ENCODE results near the gene GINS1.

The GINS1 gene

DNA sequence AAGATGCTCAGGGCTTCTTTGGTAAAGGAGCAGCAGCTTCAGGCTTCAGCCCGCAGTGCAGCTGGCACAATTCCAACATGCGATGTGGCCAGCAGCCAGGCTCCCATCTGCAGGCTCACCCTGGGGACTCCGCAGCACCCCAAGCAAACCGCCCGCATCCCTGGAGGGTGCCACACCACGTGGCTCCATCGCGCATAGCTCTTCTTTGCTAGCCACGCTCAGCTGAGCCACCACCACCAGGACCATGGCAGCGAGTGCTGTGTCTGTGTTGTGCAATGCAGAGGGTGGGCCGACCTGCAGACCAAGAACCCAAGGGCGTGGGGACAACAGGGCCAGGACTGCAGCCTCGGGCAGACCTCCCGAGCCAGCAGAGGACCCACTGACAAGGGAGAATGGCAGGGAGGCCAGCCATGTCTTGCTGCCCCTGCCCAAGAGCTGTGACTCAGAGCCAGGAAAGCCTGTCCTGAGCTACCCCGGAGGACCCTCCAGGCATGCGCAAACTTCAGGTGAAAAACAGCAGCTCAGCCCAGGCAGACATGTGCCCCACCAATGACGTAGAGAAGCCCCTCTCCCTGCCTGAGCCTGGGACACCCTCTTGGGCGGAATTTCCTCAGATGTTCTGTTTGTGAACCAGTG lies 87.8 kb downstream of the GINS1 start:
- no peak for DNase-seq (ENCODE audit: low read depth)
- TF ChIP-seq, protein P1, sequence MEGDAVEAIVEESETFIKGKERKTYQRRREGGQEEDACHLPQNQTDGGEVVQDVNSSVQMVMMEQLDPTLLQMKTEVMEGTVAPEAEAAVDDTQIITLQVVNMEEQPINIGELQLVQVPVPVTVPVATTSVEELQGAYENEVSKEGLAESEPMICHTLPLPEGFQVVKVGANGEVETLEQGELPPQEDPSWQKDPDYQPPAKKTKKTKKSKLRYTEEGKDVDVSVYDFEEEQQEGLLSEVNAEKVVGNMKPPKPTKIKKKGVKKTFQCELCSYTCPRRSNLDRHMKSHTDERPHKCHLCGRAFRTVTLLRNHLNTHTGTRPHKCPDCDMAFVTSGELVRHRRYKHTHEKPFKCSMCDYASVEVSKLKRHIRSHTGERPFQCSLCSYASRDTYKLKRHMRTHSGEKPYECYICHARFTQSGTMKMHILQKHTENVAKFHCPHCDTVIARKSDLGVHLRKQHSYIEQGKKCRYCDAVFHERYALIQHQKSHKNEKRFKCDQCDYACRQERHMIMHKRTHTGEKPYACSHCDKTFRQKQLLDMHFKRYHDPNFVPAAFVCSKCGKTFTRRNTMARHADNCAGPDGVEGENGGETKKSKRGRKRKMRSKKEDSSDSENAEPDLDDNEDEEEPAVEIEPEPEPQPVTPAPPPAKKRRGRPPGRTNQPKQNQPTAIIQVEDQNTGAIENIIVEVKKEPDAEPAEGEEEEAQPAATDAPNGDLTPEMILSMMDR (IDR thresholded peaks at IDR 0.05; ENCODE audit: low read depth, low read length, missing control alignments): no peak
- H3K4me3 ChIP-seq (ENCODE audit: low read depth, low read length): no peak overlapping the region

- TF ChIP-seq, protein P1 (IDR thresholded peaks at IDR 0.05; ENCODE audit: low read depth, low read length, missing control alignments): no peak
- DNase-seq (ENCODE audit: low read depth): no peak
- H3K4me3 ChIP-seq (ENCODE audit: low read depth, low read length): no peak overlapping the region
These were observed 88.9 kb downstream of the GINS1 start for GRCh38 chr20:25496165-25496967.

DNA sequence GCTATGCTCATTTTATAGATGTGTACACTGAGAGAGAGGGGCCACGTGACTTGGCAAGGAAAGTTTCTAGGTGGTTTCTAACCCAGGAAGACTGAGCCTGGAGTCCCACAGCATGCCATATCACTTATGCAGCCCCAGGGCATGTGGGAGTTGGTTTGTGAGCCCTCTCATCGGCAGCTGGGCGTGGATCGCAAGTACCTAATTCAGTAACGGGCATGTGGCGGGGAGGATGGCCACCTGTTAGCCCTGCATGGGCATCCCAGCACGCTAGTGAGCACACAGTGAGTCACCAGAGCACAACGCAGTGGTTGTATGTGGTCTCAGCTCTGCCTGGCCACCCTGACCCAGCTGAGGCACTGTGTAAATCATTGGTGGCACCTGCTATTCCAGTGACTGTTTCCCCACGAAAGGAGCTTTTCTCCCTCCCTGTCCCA lies 89.5 kb downstream of the GINS1 start:
- DNase-seq (ENCODE audit: low read depth): no peak

DNA sequence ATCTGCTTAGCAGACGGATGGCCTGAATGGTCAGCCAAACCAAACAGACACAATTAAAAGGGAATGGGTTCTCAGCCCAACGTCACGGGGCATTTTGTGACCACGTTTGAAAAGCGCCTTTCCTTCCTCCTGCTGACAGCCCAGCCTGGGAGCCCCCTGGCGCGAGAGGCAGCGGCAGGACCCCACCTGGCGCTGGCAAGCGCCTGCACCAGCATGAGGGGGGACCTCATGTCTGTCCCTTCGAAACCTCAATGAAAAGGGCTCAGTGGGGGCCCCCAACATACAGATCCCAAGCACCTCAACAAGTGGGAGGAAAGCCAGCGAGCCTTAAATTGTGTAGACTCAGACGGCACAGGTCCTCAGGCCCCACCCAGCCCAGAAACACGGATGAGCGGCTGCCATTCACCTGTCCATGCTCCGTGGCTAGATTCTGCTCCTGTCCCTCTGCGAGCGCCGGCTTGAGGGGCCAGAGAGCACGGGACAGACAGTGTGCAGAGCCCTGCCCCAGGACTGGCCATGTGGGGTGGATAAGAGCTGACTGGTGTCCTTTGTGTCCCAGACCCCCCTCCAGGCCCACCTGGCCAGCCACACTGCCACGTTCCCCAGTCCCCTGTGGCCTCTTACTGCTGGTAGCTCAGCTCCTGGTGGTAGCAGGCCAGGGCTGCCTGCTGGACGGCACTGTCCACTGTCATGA lies 90.3 kb downstream of the GINS1 start:
- TF ChIP-seq, protein P1 (IDR thresholded peaks at IDR 0.05; ENCODE audit: low read depth, low read length, missing control alignments): no peak
- no peak for DNase-seq (ENCODE audit: low read depth)
- no peak overlapping the region for H3K4me3 ChIP-seq (ENCODE audit: low read depth, low read length)

More for the DNA sequence above, 89.5 kb downstream of the GINS1 start:
- no peak overlapping the region for H3K4me3 ChIP-seq (ENCODE audit: low read depth, low read length)
- TF ChIP-seq, protein P1 (IDR thresholded peaks at IDR 0.05; ENCODE audit: low read depth, low read length, missing control alignments): no peak
